ENCODE measurements around the gene PTPRG.

The PTPRG gene

GRCh38 chr3:61579685-61580084 lies 18.3 kb downstream of the PTPRG start:
- TF ChIP-seq POLR2AphosphoS5 (IDR thresholded peaks at IDR 0.05; ENCODE audit: low read depth, low read length), result no peak
- no peak for TF ChIP-seq SIN3A (IDR thresholded peaks at IDR 0.05; ENCODE audit: borderline replicate concordance, insufficient read depth, low read length)
- TF ChIP-seq FOXP2 (optimal IDR thresholded peaks at IDR 0.05; ENCODE audit: borderline replicate concordance, extremely low read depth, extremely low read length, insufficient read depth), result no peak
- TF ChIP-seq TAF1 (IDR thresholded peaks at IDR 0.05; ENCODE audit: borderline replicate concordance, insufficient read depth, low read length), result no peak
- TF ChIP-seq, protein P1, sequence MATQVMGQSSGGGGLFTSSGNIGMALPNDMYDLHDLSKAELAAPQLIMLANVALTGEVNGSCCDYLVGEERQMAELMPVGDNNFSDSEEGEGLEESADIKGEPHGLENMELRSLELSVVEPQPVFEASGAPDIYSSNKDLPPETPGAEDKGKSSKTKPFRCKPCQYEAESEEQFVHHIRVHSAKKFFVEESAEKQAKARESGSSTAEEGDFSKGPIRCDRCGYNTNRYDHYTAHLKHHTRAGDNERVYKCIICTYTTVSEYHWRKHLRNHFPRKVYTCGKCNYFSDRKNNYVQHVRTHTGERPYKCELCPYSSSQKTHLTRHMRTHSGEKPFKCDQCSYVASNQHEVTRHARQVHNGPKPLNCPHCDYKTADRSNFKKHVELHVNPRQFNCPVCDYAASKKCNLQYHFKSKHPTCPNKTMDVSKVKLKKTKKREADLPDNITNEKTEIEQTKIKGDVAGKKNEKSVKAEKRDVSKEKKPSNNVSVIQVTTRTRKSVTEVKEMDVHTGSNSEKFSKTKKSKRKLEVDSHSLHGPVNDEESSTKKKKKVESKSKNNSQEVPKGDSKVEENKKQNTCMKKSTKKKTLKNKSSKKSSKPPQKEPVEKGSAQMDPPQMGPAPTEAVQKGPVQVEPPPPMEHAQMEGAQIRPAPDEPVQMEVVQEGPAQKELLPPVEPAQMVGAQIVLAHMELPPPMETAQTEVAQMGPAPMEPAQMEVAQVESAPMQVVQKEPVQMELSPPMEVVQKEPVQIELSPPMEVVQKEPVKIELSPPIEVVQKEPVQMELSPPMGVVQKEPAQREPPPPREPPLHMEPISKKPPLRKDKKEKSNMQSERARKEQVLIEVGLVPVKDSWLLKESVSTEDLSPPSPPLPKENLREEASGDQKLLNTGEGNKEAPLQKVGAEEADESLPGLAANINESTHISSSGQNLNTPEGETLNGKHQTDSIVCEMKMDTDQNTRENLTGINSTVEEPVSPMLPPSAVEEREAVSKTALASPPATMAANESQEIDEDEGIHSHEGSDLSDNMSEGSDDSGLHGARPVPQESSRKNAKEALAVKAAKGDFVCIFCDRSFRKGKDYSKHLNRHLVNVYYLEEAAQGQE (IDR thresholded peaks at IDR 0.05; ENCODE audit: insufficient read depth in 1 of 2, low read depth in 2 of 2, low read length in 2 of 2), result no peak

- no peak for TF ChIP-seq FOXP2 (optimal IDR thresholded peaks at IDR 0.05; ENCODE audit: borderline replicate concordance, extremely low read depth, extremely low read length, insufficient read depth)
- TF ChIP-seq SIN3A (IDR thresholded peaks at IDR 0.05; ENCODE audit: borderline replicate concordance, insufficient read depth, low read length), result no peak
- no peak for TF ChIP-seq POLR2AphosphoS5 (IDR thresholded peaks at IDR 0.05; ENCODE audit: low read depth, low read length)
- TF ChIP-seq, protein P1 (IDR thresholded peaks at IDR 0.05; ENCODE audit: insufficient read depth in 1 of 2, low read depth in 2 of 2, low read length in 2 of 2), result no peak
- TF ChIP-seq TAF1 (IDR thresholded peaks at IDR 0.05; ENCODE audit: borderline replicate concordance, insufficient read depth, low read length), result no peak
These were observed 19.7 kb downstream of the PTPRG start for GRCh38 chr3:61580982-61581643.

DNA sequence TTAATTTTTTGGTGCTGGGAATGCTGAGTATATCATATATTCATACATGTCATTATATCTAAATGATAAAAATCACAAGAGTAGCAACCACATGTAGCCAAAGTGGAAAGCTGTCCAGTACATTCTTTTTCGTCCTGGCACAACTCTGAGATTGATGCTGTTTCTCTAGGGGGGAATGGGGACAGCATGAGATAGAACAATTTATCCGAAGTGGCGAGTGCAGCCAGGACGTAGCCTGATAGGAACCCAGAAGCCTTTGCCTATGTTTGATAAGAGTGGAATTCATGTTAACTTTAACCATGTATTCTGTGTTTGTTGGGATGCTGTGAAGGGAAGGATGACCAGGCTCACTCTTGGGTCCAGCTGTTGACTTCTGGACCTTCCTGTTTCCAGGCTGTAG lies 20.9 kb downstream of the PTPRG start:
- TF ChIP-seq SIN3A (IDR thresholded peaks at IDR 0.05; ENCODE audit: borderline replicate concordance, insufficient read depth, low read length), result no peak
- no peak for TF ChIP-seq TAF1 (IDR thresholded peaks at IDR 0.05; ENCODE audit: borderline replicate concordance, insufficient read depth, low read length)
- TF ChIP-seq FOXP2 (optimal IDR thresholded peaks at IDR 0.05; ENCODE audit: borderline replicate concordance, extremely low read depth, extremely low read length, insufficient read depth), result no peak
- TF ChIP-seq, protein P1 (IDR thresholded peaks at IDR 0.05; ENCODE audit: insufficient read depth in 1 of 2, low read depth in 2 of 2, low read length in 2 of 2), result no peak
- no peak for TF ChIP-seq POLR2AphosphoS5 (IDR thresholded peaks at IDR 0.05; ENCODE audit: low read depth, low read length)

- TF ChIP-seq POLR2AphosphoS5 (IDR thresholded peaks at IDR 0.05; ENCODE audit: low read depth, low read length), result no peak
- TF ChIP-seq FOXP2 (optimal IDR thresholded peaks at IDR 0.05; ENCODE audit: borderline replicate concordance, extremely low read depth, extremely low read length, insufficient read depth), result no peak
- TF ChIP-seq, protein P1 (IDR thresholded peaks at IDR 0.05; ENCODE audit: insufficient read depth in 1 of 2, low read depth in 2 of 2, low read length in 2 of 2), result no peak
- no peak for TF ChIP-seq SIN3A (IDR thresholded peaks at IDR 0.05; ENCODE audit: borderline replicate concordance, insufficient read depth, low read length)
- no peak for TF ChIP-seq TAF1 (IDR thresholded peaks at IDR 0.05; ENCODE audit: borderline replicate concordance, insufficient read depth, low read length)
These were observed 21.5 kb downstream of the PTPRG start for GRCh38 chr3:61582846-61583245.

All from PFSK-1 (cell line).